HG02938 (cell line): ENCODE results near the gene ARID5A.
"Not testable (repeated sequence)": the region's sequence is repeated elsewhere in the genome, so short reads cannot be mapped to it uniquely, and the experiment has no call there.

Source experiments
- ATAC-seq: cut with Tn5 transposase; IDR thresholded peaks from one replicate; pipeline ENCODE4 v1.9.1; 2021; ENCODE audit warnings: mild to moderate bottlenecking, moderate library complexity; ENCODE audit not compliant: unreplicated experiment

Gene ARID5A

GRCh38 chr2:96553957-96554292 lies 17.4 kb downstream of the ARID5A start:
- ATAC-seq, result not testable (repeated sequence)

DNA sequence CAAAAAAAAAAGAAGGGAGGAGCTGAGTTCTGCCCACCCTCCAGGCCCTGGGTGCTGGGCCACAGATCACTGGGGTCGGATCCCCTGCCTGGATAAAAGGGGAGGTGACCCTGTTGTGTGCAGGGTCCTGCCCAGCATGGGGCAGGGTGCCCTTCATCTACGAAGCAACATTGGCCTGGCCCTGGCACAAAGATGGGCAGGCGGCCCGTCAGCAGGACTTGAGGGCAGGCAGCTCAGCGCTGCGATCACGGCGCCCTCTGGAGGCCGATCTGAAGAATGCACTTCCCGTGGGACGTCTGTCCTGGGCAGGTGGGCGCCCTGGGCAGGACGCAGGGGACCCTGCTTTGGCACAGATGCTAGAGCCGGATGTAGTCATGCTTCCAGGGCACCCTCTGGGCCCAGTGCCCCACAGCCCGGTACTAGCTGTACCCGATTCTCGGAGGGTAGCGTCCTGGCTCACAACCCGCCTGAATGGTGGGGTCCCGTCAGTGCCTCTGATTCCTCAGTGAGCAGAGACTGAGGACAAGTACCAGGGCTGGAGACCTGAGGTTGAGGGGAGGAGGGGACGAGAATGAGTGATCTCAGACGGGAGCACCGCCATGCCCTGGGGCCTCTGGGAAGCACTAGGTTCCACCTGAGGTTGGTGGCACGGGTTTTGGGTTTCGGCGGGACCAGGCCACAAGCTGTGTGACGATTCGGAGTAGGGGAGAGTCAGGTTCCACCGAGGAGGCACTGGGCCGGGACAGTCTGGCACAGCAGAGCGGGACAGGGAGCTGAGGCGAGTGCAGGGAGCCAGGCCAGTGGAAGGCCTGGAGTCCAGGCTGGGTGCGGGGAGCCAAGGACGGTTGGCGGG lies 18.0 kb downstream of the ARID5A start:
- no peak for ATAC-seq

- ATAC-seq, result no peak
Observed at GRCh38 chr2:96555146-96555610, 18.6 kb downstream of the ARID5A start.

GRCh38 chr2:96556441-96557330 lies 20.1 kb downstream of the ARID5A start:
- no peak for ATAC-seq

DNA sequence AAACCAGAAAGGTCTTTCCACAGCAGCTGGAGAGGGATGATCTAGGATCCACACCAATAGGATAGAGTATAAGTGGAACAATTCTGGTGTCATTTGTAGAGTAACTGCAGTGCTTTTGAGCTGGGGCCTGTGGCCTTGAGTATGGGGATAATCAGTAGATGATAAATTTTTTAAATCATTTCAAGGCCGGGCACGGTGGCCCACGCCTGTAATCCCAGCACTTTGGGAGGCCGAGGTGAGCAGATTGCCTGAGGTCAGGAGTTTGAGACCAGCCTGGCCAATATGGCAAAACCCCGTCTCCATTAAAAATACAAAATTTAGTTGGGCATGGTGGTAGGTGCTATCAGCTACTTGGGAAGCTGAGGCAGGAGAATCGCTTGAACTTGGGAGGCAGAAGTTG lies 20.9 kb downstream of the ARID5A start:
- not testable (repeated sequence) for ATAC-seq

DNA sequence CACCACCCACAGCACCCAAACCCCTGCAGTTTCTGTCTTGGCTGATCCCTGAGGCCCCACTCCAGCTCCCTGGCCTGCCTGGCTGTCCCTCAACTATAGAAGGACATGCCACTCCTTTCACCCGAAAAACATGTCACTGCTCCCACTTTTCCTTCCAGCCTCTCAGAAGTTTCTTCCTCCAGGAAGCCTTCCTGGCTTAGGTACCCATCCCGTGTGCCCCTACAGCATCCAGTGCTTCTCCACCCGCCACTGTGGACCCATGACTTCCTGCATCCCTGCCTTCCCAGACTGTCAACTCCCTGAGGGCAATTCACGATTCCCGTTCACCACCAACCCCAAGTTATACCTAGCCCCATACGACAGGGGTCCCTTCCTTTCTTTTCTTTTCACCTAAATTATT lies 21.5 kb downstream of the ARID5A start:
- ATAC-seq, result no peak

GRCh38 chr2:96558485-96558884 lies 21.9 kb downstream of the ARID5A start:
- ATAC-seq, result no peak

DNA sequence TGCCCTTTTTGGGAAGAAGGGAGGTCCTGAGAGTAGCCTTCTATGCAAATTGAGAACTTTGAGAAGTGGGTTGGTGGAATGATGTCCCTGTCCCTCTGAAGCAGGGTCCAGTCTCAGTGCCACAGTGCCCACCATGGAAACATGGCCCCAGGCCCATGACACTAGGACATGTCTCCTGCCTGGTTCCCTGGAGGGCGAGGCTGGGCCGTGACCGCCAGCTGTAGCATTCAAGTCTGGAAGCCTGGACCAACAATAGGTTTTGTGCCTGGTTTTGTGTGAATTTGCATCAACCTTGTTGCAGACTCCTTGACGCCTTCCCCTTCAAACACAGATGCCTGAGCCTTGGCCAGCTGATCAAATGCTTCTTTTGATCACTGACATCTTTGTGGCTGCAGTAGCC lies 27.5 kb downstream of the ARID5A start:
- ATAC-seq, result no peak

GRCh38 chr2:96564563-96564962 lies 28.0 kb downstream of the ARID5A start:
- no peak for ATAC-seq

- ATAC-seq, result no peak
Observed at GRCh38 chr2:96565111-96565510, 28.6 kb downstream of the ARID5A start.

DNA sequence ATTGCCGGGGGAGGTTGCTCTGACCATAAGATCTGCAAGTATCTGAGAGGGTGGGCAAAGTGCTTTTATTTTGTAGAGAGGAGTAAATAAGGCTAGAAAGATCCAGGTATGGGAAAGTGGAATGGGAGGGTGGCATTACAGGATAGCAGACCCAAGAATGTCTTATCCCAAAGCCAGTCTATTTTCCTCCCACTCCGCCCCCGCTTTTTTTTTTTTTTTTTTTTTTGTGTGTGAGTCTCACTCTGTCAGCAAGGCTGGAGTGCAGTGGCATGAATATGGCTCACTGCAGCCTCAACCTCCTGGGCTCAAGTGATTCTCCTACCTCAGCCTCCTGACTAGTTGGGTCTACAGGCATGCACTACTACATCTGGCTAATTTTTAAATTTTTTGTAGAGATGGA lies 31.5 kb downstream of the ARID5A start:
- no peak for ATAC-seq

GRCh38 chr2:96574364-96574763 lies 37.8 kb downstream of the ARID5A start:
- no peak for ATAC-seq

- ATAC-seq, result no peak
Observed at GRCh38 chr2:96575785-96576456, 39.4 kb downstream of the ARID5A start.

GRCh38 chr2:96577501-96577900 lies 40.9 kb downstream of the ARID5A start:
- no peak for ATAC-seq

GRCh38 chr2:96578731-96579130 lies 42.2 kb downstream of the ARID5A start:
- no peak for ATAC-seq

DNA sequence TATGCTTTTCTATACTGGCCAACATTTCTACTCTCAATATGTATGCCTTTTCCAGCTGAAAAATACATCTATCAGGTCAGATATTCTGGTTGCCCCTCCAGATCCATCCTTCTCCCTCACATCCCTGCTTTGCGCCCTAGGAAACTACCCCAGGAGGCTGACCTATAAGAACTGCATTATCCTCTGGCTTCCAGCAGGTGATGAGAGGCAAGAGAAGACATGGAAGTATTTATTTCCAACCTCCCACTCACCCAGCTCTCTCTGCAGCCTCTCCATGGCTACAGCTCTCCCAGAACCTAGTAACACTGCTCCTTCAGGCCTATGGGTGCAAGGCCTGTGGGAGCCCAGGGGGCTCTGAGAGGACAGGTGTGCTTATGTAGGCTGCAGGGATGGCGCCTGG lies 42.9 kb downstream of the ARID5A start:
- no peak for ATAC-seq

- ATAC-seq, result no peak
Observed at GRCh38 chr2:96580771-96581170, 44.2 kb downstream of the ARID5A start.

GRCh38 chr2:96584017-96584416 lies 47.5 kb downstream of the ARID5A start:
- no peak for ATAC-seq

GRCh38 chr2:96587843-96588242 lies 51.3 kb downstream of the ARID5A start:
- no peak for ATAC-seq

- no peak for ATAC-seq
Observed at GRCh38 chr2:96591054-96591453, 54.5 kb downstream of the ARID5A start.

DNA sequence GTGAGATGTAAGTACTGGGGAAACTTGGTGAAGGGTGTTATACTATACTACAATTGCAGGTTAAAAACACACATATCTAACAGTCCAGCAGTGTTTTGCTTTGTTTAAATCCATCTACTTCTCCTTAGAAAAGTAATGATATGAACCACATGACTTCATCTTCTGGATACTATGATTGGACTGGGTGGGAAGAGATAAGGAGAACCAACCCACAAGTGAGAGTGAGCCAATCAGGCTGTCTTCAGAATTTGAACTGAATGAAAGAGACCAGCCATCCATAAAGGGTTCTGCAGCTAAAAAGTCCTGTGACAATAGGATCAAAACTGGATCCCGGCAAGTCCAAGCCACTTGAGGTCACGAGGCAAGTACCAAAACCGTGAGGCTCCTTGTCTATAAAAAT lies 54.9 kb downstream of the ARID5A start:
- ATAC-seq, result no peak
